Common myeloid progenitor, CD34-positive (primary cell): ENCODE data around the gene DPYSL4. TPM values are rescaled to one million over a fixed set of nuclear protein-coding genes. Genes with fewer than 3 reads are reported as not detected.
A peak's percentile ranks its signal among the peaks of the same experiment; 100 is the strongest.

ENCODE experiments used
- CTCF ChIA-PET: fragments of 350-600 bp; sonication (Branson Sonifier 250); formaldehyde crosslinking; loops from one replicate; lab custom pipeline; 2021; ENCODE audit warnings: antibody characterized with exemption; lab: Charles Lee
- POLR2A ChIA-PET: fragments of 350-600 bp; sonication (Branson Sonifier 250); formaldehyde crosslinking; loops from one replicate; lab custom pipeline; 2021; ENCODE audit warnings: antibody characterized with exemption; lab: Charles Lee
- DNase-seq, 3 donors: peaks; one replicate each; pipeline versions ENCODE4 v3.0.0 to v3.0.0-alpha.2; 2013
- H3K27ac ChIP-seq, 2 experiments: 1 replicate in 1 of 2; 2 replicates in 1 of 2; pipeline ENCODE4 v1.7.0; 2013; ENCODE audit warnings: inconsistent platforms in 2 of 2, low read length in 2 of 2, mild to moderate bottlenecking in 2 of 2, low read depth in 1 of 2, moderate library complexity in 1 of 2; ENCODE audit not compliant: severe bottlenecking in 2 of 2, insufficient read depth in 1 of 2, poor library complexity in 1 of 2
- H3K27me3 ChIP-seq, 5 experiments: replicated peaks in 2 of 5; 1 replicate in 3 of 5; 2 replicates in 2 of 5; pipeline versions ENCODE4 v1.6.1 to v1.7.0; 2013; ENCODE audit warnings: low read length in 4 of 5, mild to moderate bottlenecking in 2 of 5, moderate library complexity in 2 of 5, inconsistent platforms in 1 of 5; ENCODE audit not compliant: insufficient read depth in 5 of 5, control insufficient read depth in 4 of 5
- H3K36me3 ChIP-seq, 4 experiments: 1 replicate in 2 of 4; 2 replicates in 2 of 4; pipeline versions ENCODE4 v1.6.1 to v1.7.0; 2013; ENCODE audit warnings: low read length in 3 of 4, control low read depth in 1 of 4, mild to moderate bottlenecking in 1 of 4; ENCODE audit not compliant: control insufficient read depth in 4 of 4, insufficient read depth in 4 of 4
- H3K4me1 ChIP-seq, 4 experiments: 1 replicate in 3 of 4; 2 replicates in 1 of 4; pipeline versions ENCODE4 v1.6.1 to v1.7.1; 2013; ENCODE audit warnings: low read length in 3 of 4, mild to moderate bottlenecking in 3 of 4, control low read depth in 1 of 4, inconsistent platforms in 1 of 4, moderate library complexity in 1 of 4; ENCODE audit not compliant: control insufficient read depth in 4 of 4, insufficient read depth in 4 of 4; ENCODE audit errors: control extremely low read depth in 1 of 4
- H3K4me3 ChIP-seq, 7 experiments: 1 replicate in 4 of 7; 2 replicates in 3 of 7; pipeline versions ENCODE4 v1.5.1 to v1.7.0; 2013; ENCODE audit warnings: mild to moderate bottlenecking in 7 of 7, low read length in 6 of 7, moderate library complexity in 6 of 7, inconsistent platforms in 2 of 7, low read depth in 2 of 7, control low read depth in 1 of 7; ENCODE audit not compliant: insufficient read depth in 4 of 7, control insufficient read depth in 1 of 7; ENCODE audit errors: extremely low read depth in 1 of 7
- H3K9me3 ChIP-seq, 5 experiments: 1 replicate in 4 of 5; 2 replicates in 1 of 5; pipeline versions ENCODE4 v1.6.1 to v1.7.1; 2013; ENCODE audit warnings: low read length in 4 of 5, mild to moderate bottlenecking in 2 of 5, inconsistent platforms in 1 of 5, low read depth in 1 of 5, moderate library complexity in 1 of 5; ENCODE audit not compliant: control insufficient read depth in 4 of 5, insufficient read depth in 2 of 5; ENCODE audit errors: control extremely low read depth in 1 of 5
- WGBS: methylation state at CpG from one replicate; pipeline ENCODE4 v1.1.5; 2013; ENCODE audit not compliant: insufficient coverage; 5-methylcytosine and 5-hydroxymethylcytosine counted together
- polyA plus RNA-seq: library from polyadenylated mRNA; unstranded; fragments of 120-200 nt; gene quantifications from one replicate; pipeline ENCODE4 v1.2.1, GENCODE V29; 2013

The DPYSL4 gene
- 0.28 TPM for polyA plus RNA-seq

- Histone ChIP-seq H3K27me3 (peaks cover 4 to 85% (median 40%) of the 10 kb centered on the region in 5 experiments), H3K9me3 (no peaks in the 10 kb centered on the region), H3K4me3 (peak within 1 kb of the TSS in 5 of 7 experiments; percentile 19 to 58 (median 43)), H3K4me1 (peaks cover 0 to 20% (median 16%) of the 10 kb centered on the region in 4 experiments), H3K27ac (no peak within 1 kb of the TSS), H3K36me3 (no peaks in the 10 kb centered on the region)
- peak in 1 of 3 donors; percentile 23 for DNase-seq
- CTCF ChIA-PET = no interaction called here
- POLR2A ChIA-PET = no interaction called here
- 3% methylated on average over 41 of the region's 109 CpGs for WGBS
Measured at GRCh38 chr10:132186488-132187429, at the start of gene DPYSL4. TSS of gene DPYSL4 (plus strand) at chr10:132186948. CDS start at chr10:132187064, 116 bp downstream.

- POLR2A ChIA-PET = no interaction called here
- CTCF ChIA-PET = no interaction called here
- DNase-seq = no peak
- Histone ChIP-seq H3K9me3 (no peaks in the 10 kb centered on the region), H3K36me3 (no peaks in the 10 kb centered on the region), H3K27ac (no peak overlapping the region), H3K27me3 (peaks cover 0 to 27% (median 5%) of the 10 kb centered on the region in 5 experiments), H3K4me3 (no peak overlapping the region), H3K4me1 (no peaks in the 10 kb centered on the region)
- WGBS = 93% methylated on average over 32 of the region's 40 CpGs
Measured at GRCh38 chr10:132137111-132138072, 49.4 kb upstream of the DPYSL4 start.

GRCh38 chr10:132138133-132138532, 48.6 kb upstream of the DPYSL4 start:
- Histone ChIP-seq H3K36me3 (no peaks in the 10 kb centered on the region), H3K4me1 (peaks cover 0 to 1% (median 0%) of the 10 kb centered on the region in 4 experiments), H3K27me3 (peaks cover 0 to 26% (median 4%) of the 10 kb centered on the region in 5 experiments), H3K9me3 (no peaks in the 10 kb centered on the region), H3K27ac (no peak overlapping the region), H3K4me3 (no peak overlapping the region)
- no peak for DNase-seq
- 98% methylated on average over 31 of the region's 40 CpGs for WGBS
- CTCF ChIA-PET = no interaction called here
- POLR2A ChIA-PET = no interaction called here

GRCh38 chr10:132138596-132138995, 48.2 kb upstream of the DPYSL4 start:
- H3K27ac ChIP-seq = no peak overlapping the region
- H3K36me3 ChIP-seq = no peaks in the 10 kb centered on the region
- no peaks in the 10 kb centered on the region for H3K9me3 ChIP-seq
- H3K27me3 ChIP-seq = peaks cover 0 to 26% (median 4%) of the 10 kb centered on the region in 5 experiments
- ChIA-PET POLR2A (no interaction called here), CTCF (no interaction called here)
- H3K4me3 ChIP-seq = no peak overlapping the region
- no peak for DNase-seq
- 81% methylated on average over 5 of the region's 12 CpGs for WGBS
- peaks cover 0 to 1% (median 0%) of the 10 kb centered on the region in 4 experiments for H3K4me1 ChIP-seq

- CTCF ChIA-PET = no interaction called here
- WGBS = 92% methylated on average over 8 of the region's 10 CpGs
- Histone ChIP-seq H3K27me3 (peaks cover 0 to 23% (median 6%) of the 10 kb centered on the region in 5 experiments), H3K27ac (no peak overlapping the region), H3K4me1 (peaks cover 0 to 1% (median 0%) of the 10 kb centered on the region in 4 experiments), H3K9me3 (no peaks in the 10 kb centered on the region), H3K36me3 (no peaks in the 10 kb centered on the region), H3K4me3 (no peak overlapping the region)
- no peak for DNase-seq
- POLR2A ChIA-PET = no interaction called here
Measured at GRCh38 chr10:132139526-132139925, 47.2 kb upstream of the DPYSL4 start.

- Histone ChIP-seq H3K9me3 (no peaks in the 10 kb centered on the region), H3K36me3 (no peaks in the 10 kb centered on the region), H3K27ac (no peak overlapping the region), H3K4me1 (peaks cover 0 to 1% (median 0%) of the 10 kb centered on the region in 4 experiments), H3K4me3 (no peak overlapping the region), H3K27me3 (peaks cover 0 to 28% (median 6%) of the 10 kb centered on the region in 5 experiments)
- POLR2A ChIA-PET = no interaction called here
- no peak for DNase-seq
- 95% methylated on average over 34 of the region's 42 CpGs for WGBS
- CTCF ChIA-PET = no interaction called here
Measured at GRCh38 chr10:132140167-132140925, 46.4 kb upstream of the DPYSL4 start.
